ENCODE results near the gene NXPH4.

The NXPH4 gene

DNA sequence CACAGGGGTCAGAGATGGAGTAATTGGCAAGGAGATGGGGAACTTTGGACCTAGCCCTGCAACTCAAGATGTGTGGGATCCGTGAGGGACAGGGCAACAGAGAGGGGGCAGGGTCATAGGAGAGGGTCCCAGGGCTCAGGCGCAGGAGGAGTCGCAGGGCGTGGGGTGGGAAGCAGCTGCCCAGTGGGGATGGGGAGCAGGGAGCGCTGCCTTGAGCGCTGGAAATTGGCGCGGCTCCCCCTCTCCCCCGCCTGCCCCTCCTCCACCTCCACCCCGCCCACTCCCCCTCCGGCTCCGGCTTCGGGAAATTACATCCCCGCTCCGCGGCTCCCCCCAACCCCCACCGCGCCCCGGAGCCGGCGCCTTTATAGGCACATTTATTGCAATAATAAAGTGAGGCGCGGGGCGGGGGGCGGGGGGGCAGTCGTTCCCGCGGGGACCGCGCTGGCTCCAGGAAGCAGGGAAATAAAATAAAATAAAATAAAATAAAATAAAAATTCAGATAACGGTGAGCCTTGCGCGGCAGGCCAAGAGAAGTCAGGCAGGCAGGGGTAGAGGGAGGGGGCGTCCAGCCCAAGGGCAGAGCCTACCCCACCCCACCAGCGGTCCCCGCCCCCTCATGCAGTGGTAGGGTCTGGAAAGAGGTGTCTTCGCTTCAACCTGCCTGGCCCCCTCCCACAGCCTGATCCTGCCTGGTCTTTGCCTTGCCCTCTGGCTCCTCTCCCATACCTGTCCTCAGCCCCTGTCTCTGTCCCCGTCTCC, 3.6 kb downstream of the NXPH4 start:
- DNase-seq: no peak

DNA sequence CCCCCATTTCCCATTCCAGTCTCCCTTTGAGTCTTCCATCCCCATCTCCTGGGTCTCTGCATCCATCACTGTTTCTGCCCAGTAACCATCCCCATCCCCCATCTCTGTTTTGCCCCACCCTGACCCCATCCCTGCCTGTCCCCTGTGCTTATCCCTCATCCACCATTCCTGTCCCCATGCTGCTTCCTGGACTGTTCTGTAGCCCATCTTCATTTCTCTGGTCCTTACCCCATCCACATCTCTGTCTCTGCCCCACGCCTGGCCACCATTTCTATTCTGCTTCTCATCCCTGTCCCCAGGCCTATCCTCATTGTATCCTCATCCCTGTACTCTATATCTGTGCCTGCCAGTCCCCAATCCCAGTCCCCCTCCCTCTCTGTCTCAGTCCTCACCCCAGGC, 4.2 kb downstream of the NXPH4 start:
- DNase-seq: no peak

DNA sequence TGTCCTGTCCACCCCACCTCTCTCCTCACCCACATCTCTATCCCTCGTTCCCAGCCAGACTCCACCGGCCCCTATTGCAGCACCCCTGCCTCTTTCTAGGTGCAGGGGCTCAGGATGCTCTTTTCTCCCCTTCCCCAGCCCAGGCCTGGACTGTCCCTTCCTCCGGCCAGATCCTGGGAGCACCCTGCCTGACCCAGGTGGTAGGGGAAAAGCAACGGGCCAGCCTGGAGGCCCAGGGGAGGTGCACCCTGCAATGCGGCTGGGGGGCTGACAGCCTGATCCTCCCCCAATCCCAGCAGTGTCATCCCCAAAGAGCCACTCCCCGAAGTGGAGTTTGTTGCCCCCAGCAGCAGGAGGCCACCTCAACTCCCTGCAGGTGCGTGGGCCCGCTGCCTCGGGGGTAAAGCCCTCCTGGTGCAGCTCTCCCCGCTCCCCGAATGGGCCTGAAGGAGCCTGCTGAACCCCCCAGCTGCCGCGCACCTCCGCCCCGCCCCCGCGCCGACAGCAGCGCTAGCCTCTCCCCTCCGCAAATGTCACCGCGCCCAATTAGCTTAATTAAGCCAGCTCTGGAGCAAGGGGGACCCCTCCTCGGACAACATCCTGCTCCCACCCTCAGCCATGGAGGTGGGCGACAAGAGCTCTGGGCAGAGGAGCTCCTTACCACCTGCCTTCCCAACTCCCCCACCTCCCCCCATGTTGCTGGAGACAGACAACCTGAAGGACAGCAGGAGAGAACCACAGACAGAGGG, 4.7 kb downstream of the NXPH4 start:
- DNase-seq: no peak

DNA sequence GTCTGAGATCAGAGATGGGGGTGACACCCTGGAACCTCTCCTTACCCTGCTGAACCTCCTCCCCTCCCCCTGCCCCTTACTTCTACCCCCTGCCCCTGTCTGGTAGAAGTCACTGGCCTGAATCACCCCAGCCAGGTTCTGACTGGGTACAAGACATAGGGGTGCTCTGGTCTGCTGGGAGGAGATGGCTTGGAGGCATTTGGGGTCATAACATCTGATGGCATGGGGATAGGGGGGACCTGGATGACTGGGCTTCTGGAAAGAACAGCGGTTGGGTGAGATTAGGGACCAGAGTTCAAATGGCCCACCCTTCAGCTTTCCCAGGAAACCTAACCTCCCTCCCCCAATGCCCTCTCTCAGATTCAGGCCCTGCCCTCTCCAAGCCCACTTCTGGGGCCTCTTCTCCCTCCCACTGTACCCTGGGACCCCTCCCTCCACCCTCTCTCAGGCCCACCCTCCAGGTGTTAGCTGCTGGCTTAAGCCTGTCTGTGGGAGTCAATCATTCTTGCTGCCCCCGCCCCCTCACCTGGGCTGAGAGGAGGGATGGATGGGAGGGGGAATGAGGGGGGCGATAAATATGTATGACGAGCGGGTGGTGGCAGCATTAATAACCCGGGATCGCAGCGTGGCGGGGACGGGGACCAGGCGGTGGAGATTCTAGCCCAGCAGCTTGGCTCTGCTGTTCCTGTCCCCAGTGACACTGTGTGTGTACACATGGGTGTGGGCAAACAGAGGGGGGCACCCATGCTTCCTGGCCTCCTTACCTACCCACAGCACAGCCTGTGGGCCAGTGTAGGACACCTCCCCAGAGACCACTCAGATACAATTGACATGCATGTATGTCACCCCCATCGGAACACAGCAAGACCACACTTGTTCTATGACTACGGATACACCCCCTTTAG, 5.9 kb downstream of the NXPH4 start:
- DNase-seq: no peak

DNA sequence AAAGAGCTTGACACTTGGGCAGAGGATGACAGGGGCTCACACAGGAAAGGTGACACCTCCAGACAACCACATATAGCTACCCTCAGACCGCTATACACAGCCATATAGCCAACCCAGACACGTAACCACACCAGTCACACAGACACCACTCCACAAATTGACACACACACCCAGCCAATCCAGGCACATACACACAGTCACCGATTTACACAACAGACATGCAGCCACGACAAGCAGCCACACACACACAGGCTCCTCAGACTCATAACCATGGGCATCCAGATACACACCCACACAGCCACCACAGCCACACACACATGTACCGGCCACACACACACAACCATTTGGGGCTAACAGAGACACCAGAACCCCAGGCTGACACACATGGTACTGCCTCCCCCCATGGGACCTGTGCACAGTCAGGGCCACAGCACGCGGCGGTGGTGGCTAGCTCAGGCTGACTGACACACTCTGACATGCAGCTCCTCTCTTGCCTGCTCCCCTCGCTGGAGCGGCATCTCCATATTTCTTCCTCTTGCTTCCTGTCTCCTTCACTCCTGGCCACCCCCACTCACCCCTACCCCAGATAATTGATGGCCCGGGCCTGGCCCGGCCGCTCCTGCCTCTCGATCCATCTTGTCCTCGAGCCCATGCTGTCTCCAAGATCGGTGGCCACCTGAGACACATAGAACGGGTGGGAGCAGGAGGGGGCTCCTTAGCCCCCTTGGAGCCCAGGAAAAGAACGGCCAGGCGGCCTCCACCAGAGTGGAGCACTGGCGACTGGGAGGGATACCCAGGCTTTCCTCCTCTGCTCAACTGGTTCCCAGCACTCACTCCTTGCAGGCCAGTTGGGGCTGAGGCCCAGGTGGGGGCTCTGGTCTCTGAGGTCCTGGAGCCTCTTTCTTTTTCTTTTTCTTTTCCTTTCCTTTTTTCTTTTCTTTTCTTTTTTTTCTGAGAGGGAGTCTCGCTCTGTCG, 6.9 kb downstream of the NXPH4 start:
- no peak for DNase-seq

DNA sequence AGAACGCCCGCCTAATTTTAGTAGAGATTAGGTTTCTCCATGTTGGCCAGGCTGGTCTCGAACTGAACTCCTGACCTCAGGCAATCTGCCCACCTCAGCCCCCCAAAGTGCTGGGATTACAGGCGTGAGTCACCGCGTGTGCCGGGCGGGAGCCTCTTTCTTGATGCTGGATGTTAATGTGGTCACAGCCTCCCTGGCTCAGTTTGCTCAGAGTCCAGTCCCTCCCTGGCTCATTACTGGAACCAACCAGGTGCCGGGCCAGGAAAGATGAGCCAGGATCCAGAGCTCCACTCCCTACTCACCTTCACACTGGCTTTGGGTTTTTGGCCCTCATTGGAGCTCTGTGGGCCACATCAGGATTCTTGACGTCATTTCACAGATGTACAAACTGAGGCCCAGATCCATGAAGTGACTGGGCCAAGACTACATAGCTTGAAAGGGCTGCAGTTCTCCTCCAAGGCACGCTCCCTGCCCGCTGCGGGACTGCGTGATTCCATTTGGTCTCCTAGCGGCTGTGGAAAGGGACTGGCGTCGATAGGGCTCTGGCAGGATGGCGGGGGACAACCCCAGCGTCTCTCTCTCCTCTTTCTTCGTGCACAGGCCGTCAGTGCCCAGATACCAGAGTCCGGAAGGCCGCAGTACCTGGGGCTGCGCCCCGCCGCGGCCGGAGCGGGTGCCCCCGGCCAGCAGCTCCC, 7.8 kb downstream of the NXPH4 start:
- no peak for DNase-seq

DNA sequence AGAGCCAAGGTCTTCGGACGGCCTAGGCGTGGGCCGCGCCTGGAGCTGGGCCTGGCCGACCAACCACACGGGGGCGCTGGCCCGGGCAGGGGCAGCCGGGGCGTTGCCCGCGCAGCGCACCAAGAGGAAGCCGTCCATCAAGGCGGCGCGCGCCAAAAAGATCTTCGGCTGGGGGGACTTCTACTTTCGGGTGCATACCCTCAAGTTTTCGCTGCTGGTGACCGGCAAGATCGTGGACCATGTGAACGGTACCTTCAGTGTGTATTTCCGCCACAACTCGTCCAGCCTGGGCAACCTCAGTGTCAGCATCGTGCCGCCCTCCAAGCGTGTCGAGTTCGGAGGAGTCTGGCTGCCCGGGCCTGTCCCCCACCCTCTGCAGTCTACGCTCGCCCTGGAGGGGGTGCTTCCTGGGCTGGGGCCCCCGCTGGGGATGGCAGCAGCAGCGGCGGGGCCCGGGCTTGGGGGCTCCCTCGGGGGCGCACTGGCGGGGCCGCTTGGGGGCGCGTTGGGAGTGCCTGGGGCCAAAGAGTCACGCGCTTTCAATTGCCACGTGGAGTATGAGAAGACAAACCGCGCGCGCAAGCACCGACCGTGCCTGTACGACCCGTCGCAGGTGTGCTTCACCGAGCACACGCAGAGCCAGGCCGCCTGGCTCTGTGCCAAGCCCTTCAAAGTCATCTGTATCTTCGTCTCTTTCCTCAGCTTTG, 8.5 kb downstream of the NXPH4 start:
- peak; percentile 75 to 77 for DNase-seq

DNA sequence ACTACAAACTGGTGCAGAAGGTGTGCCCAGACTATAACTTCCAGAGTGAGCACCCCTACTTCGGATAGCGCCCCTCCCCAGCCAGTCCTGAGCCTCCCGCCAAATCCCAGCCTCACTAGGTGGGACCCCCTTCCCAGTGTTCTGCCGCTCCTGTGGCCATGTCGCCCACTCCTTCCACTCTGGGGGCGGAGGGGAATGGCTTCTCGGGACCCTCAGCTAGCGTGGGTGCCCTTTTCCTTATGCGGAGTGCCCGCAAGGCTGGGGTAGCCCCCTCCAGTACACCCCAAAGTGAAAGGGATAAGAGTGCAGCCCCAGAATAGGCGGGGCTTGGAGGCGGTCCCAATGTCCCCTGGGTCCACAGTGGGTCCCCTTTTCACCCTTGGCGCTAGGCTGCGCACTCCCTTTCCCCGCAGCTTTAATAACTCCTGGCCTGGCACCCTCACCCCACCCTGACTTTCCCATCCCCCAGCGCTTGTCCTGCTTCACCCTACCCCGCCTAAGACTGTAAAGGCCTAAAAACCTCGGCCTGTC, 9.2 kb downstream of the NXPH4 start:
- DNase-seq: no peak

DNA sequence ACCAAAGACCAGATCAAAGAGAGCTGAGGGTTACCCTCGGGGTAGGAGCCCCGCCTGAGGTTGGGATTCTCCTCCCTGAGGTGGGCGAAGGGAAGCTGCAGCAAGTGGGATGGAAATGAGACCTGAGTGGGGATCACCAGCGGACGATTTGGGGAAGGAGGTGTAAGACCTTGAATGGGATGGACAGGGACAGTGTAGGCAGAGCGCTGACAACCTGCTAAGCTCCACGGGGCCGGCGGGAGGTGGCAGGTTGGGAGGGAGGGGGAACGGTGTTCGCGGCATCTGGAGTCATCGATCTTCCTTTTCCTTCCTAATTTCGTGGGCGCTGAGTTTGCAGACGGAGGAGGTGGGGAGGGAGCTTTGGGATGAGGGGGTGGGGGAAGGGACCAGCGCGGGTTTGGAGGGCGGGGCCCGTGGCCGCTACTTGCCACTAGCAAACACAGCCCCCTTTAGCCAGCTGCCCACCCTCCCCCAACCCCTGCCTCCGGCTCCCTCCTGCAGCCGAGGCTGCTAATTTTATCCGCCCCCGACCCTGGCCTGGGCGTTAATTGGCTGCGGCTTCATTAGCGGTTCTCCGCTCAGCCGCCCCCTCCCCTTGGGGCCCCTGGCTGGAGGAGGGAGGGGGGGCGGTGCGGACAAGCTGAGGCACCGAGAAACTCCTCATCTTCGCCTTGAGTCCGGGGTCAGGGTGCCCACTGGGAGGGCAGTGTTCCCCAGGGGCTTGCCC, 10.2 kb downstream of the NXPH4 start:
- no peak for DNase-seq

DNA sequence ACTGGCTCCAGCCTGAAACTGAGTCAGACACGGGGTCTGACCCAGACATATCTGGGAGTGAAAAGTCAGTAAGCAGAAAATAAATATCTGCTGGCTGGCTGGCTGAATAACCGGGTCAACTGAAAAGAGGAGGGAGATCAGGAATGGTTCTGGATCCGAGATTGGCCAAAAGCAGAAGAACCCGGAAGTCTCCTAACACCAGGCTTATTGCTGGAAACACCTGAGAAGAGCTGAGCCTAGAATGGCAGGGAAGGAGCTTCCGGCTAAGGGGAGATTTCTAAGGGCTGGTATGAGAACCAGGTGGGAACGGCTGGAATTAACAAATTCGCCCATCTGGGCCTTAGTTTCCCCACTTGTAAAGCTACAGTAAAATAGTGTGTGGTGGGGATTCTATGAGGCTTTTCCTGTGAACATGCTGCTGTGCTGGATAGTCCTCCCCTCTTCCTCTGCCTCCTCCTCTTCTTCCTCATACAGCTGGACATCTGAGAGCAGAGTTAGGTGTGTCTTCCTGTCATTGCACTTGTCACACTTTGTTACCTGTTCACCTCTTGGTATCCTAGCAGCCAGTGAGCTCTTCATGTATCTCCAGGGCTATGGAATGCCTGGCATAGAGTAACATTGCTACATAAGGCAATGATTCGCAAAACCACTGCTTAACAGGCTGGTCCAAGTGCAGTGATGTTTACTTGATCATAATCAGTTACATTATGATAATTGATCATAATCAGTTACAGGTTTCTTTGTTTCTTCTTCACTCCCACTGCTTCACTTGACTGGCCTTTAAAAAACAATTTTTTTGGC, 10.9 kb downstream of the NXPH4 start:
- DNase-seq: no peak

DNA sequence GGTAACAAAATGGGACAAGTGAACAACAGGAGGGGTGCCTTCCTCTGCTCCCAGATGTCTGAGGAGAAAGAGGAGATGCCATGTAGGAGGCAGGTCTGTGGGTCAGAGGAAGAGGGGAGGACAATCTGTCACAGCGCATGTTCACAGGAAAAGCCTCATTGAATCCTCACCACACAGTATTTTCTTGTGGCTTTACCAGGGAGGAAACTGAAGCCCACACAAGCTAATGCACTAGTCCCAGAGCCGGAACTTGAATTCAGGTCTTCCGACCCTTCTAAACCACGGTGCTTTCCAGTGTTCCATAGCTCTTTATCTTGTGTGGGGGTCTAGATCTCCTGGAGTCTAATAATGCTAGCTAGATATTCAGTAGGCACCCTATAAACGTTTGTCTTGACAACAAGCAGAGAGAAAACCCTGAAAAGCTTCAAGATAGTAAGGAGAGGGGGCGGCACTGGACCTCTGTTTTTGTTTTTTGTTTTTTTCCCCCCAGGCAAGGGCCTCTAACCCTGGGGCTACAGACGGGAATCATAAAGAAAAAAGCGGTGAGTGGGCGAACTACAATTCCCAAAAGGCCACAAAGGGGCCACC, 12.5 kb downstream of the NXPH4 start:
- DNase-seq: peak; percentile 62 to 70

DNA sequence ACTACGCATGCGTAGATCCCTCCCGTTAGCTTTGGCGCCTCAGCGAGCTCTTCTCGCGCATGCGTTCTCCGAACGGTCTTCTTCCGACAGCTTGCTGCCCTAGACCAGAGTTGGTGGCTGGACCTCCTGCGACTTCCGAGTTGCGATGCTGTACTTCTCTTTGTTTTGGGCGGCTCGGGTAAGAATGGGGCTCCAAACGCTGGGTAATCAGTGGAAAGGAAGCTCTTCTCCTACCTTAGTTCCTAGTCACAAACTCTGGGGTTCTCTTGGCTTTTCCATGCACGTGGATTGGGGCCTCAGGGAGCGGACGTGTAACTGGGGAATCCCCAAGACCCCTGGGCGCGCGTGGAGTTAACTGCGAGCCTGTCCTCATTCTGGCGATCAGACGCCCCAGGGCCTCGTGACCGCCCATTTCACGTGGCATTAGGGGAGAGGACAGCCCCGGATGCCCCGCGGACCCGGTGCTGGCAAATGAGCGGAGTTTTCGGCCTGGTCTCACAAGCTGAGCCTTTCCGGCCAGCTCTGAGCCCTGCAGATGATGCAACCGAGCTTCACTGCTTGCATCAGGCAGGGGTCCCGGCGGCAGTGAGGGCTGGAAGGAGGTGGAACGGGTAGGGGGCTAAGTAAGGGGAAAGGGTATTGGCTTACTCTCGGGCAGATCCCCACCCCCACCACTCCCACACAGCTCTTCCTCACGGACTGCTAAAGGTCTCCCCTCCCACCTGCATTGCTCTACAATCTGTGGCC, 13.2 kb downstream of the NXPH4 start, which contains the start of gene SHMT2:
Gene SHMT2 (plus strand): TSS at position 78 of the 747 bp plus-strand sequence. CDS start 68 bp downstream, at position 146.
- DNase-seq: peak; percentile 96 to 98

DNA sequence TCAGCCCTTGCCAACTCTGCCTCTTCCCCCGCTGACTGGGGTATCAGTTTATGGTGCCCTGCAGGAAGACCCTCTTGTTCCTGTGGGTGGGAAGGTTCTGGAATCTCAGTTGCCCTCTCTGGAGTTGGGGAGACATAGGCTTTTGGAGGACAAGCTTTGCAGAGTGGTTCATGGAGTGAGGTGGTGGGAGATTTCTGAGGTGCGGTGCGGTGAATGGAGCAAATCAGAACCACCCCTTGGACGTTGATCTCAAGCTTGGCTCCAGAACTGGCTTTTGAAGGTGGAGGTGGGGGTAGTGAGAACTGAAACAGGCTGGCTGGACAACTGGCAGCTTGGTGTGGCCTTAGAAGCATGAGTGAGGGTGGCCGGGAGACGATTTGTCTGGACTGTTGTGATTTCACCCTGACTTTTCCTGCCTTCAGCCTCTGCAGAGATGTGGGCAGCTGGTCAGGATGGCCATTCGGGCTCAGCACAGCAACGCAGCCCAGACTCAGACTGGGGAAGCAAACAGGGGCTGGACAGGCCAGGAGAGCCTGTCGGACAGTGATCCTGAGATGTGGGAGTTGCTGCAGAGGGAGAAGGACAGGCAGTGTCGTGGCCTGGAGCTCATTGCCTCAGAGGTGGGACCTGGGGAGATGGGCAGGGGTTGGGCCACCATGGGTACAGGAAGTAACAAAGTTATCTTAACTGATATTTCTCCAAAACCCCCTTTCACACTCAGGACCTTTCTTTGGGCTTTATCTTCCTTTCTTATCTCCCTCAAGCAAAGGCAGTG, 14.0 kb downstream of the NXPH4 start:
- DNase-seq: no peak

DNA sequence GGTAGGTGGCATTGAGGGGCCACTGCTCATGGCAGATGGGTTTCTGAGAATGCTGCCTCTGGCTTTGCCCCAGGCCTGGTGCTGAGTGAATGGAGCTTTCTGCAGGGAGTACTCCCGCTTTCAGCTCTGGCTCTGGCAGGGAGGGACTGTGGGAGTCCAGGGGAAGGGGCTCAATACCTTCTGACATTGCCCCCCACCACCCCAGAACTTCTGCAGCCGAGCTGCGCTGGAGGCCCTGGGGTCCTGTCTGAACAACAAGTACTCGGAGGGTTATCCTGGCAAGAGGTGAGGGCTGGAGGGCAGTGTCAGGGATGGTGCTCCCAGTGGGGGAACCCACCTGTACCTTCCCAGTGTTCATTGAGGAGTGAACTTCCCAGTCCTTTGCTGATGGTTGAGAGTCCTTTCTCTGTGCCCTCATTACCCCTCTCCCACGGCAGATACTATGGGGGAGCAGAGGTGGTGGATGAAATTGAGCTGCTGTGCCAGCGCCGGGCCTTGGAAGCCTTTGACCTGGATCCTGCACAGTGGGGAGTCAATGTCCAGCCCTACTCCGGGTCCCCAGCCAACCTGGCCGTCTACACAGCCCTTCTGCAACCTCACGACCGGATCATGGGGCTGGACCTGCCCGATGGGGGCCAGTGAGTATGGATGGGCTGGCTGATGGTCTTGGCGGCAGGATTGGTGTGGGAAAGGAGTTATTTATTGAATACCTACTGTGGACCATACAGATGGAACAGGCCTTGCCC, 14.9 kb downstream of the NXPH4 start:
- no peak for DNase-seq

DNA sequence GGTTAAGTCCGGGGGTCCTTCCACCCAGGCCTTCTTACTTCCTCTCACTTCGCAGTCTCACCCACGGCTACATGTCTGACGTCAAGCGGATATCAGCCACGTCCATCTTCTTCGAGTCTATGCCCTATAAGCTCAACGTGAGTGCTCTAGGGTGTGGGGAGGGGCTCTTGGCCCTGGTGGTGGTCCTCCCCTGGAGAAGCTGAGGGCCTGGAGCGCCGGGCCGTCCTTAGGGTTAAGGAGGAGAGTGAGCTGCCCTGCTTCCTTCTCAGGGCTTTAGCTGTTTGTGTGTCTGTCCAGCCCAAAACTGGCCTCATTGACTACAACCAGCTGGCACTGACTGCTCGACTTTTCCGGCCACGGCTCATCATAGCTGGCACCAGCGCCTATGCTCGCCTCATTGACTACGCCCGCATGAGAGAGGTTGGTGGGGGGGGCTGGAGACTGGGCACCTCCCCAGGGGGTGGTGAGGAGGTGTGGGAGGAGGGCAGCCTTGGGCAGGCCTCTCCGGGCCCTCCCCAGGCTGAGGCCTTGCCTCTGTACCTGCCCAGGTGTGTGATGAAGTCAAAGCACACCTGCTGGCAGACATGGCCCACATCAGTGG, 15.7 kb downstream of the NXPH4 start:
- no peak for DNase-seq

Measured in inflammatory macrophage (primary cell).